Mucosa of stomach (tissue), 1 donor: Measurements from ENCODE around the gene ASB7.
"Not testable (repeated sequence)": the region's sequence is repeated elsewhere in the genome, so short reads cannot be mapped to it uniquely, and the experiment has no call there.

ENCODE experiments used
- H3K27me3 ChIP-seq: one replicate; pipeline ENCODE4 v1.7.0; 2013; ENCODE audit warnings: mild to moderate bottlenecking, low read length; ENCODE audit not compliant: control insufficient read depth, insufficient read depth
- H3K36me3 ChIP-seq: one replicate; pipeline ENCODE4 v1.7.0; 2013; ENCODE audit warnings: low read length; ENCODE audit not compliant: control insufficient read depth, insufficient read depth
- H3K4me1 ChIP-seq: one replicate; pipeline ENCODE4 v1.7.0; 2013; ENCODE audit warnings: mild to moderate bottlenecking, low read length; ENCODE audit not compliant: control insufficient read depth, insufficient read depth
- H3K4me3 ChIP-seq: one replicate; pipeline ENCODE4 v1.7.0; 2013; ENCODE audit warnings: low read length
- H3K9ac ChIP-seq: one replicate; pipeline ENCODE4 v1.7.0; 2013; ENCODE audit warnings: mild to moderate bottlenecking, low read length, moderate library complexity
- H3K9me3 ChIP-seq: one replicate; pipeline ENCODE4 v1.7.0; 2013; ENCODE audit warnings: mild to moderate bottlenecking, low read length, moderate library complexity; ENCODE audit not compliant: control insufficient read depth
- donor health status: Pancreatic carcinoma.

ASB7 gene

DNA sequence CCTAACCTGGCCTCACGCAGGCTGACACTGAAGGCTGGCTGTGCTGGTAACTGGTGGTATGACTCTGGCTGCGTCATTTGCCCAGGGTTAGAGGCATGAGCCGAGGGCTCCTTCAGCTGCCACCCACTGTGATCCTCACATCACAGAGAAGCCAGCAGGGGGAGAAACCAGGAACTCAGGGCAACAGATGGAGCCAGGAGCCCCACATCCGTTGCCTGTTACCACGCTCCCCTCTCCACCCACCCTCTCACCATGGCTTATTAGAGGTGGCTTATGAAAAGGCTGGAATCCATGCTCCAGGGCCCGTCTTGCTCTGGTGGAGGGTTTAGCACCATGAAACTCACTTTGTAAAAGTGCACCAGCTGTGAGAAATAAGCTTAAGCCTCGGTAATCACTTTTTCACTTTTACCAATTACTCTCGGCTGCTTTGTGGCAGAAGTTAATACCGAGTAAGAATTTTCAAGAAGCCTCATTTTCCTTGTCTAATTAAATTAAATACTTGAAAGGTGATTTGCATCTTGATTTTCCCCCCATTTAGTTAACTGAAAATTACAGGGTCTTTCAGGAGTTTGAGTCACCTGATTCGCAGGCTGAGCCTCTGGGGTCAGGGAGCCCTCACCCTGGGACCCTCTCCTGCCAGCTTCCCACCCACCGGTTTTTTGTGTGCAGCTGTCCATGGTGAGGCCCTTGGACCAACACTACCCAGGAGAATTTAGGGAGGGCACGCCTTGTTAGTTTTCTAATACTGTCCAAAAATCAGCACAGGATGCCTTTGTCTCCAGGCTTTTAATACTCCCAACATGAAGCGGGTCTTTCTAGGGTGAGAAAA is 60.9 kb downstream of the ASB7 start:
- Histone ChIP-seq H3K27me3 (no peaks in the 10 kb centered on the region), H3K9me3 (no peaks in the 10 kb centered on the region), H3K4me3 (no peak overlapping the region), H3K9ac (no peak overlapping the region), H3K4me1 (no peaks in the 10 kb centered on the region), H3K36me3 (no peaks in the 10 kb centered on the region)

DNA sequence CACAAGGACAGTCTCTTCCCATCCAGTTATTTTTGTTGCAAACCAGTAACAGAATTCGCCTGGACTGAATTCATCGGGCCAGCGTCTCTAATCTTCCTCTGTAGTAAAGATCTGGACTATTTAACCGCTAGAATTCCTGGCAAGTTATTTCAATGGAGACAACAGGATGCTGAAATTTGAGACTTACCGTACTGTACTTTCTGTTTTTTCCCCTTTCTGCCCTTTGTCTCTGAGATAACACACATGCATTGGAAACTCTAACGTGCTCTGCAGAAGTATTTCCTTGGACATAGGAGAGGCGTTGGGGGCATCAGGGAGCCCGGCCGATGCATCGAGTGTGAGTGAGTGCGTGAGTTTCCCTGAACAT is 61.5 kb downstream of the ASB7 start:
- Histone ChIP-seq H3K9ac (no peak overlapping the region), H3K4me1 (no peaks in the 10 kb centered on the region), H3K4me3 (no peak overlapping the region), H3K36me3 (no peaks in the 10 kb centered on the region), H3K27me3 (no peaks in the 10 kb centered on the region), H3K9me3 (no peaks in the 10 kb centered on the region)

DNA sequence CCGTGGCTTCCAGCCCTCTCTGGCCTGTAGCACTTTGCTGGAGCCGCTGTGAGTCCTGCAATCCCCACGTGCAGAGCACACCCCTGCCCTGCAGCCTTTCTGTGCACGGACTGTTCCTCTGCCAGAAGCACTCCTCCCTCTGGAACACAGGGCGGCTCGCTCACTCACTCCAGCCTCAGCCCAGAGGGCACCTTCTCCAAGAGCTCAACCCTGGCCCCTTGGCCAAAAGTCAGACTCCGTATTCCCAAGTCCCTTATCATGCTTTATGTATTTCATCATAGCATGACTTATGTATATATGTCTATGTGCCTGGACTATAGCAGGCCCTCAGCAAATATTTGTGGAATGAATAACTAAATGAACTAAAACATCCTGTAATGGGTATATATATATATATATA is 63.2 kb downstream of the ASB7 start:
- no peak overlapping the region for H3K9ac ChIP-seq
- H3K9me3 ChIP-seq: no peaks in the 10 kb centered on the region
- H3K27me3 ChIP-seq: no peaks in the 10 kb centered on the region
- H3K4me1 ChIP-seq: no peaks in the 10 kb centered on the region
- H3K4me3 ChIP-seq: no peak overlapping the region
- no peaks in the 10 kb centered on the region for H3K36me3 ChIP-seq

DNA sequence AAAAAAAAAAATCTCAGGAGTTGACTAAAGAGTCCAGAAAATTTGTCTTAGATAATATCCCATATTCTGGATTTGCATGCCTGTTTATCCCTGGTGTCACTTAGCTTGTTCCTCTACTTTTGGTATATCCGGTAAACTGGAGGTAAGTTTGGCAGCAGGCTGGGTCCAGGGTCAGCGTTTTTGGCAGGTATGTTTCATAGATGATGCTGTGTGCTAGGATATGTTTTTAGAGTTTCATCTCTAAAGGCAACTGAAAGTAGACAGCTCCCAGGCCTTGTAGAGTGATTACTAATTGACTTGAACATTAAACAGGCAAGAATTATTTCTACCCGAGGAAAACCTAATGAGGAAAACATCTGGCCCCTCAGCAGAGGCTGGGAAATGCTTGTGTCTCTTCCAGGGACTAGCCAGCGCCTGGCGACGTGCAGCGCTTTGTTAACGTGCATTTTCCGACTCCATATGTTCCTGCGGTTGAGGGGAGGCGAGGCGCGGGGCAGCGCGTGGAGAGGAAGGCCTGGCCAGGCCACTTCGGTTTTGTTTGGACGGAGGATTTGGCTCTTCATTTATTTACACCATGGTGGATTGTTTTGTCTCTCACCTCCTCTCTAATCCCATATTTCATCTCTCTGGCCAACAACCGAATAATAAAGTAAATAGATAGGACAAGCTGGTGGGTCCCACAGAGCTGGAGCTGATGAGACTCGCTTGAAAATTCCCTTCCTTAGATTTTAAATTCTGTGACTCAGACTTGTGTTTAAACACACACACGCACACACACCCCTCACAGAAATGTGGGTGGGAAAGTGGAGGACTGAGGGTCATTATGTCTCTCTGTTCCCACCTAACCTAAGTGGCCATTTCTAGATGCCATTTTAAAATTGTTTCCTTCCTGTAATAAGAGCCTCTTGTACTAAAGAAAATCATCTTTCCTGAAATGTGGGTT is 65.3 kb downstream of the ASB7 start:
- H3K4me3 ChIP-seq: no peak overlapping the region
- no peaks in the 10 kb centered on the region for H3K9me3 ChIP-seq
- H3K4me1 ChIP-seq: peaks cover 3% of the 10 kb centered on the region
- H3K9ac ChIP-seq: no peak overlapping the region
- H3K27me3 ChIP-seq: no peaks in the 10 kb centered on the region
- H3K36me3 ChIP-seq: no peaks in the 10 kb centered on the region

DNA sequence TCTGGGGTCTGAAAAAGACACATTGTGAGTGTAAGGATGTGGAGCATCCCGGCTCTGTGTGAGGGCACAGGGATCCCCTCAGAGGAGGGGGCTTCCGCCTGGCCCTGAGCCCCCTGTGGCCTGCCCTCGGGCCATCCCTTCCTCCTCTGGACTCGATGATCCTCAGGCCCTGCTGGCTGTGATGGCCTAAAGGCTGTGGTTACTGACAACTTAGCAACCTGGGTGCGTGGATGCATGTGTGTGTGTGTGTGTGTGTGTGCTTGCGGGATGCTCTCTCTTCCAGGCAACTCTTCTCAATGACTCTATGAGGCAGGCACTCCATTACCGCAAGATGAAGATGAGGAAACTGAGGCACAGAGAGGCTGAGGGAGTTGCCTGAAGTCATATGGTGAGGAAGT is 66.0 kb downstream of the ASB7 start:
- no peak overlapping the region for H3K4me3 ChIP-seq
- no peaks in the 10 kb centered on the region for H3K9me3 ChIP-seq
- no peaks in the 10 kb centered on the region for H3K27me3 ChIP-seq
- H3K9ac ChIP-seq: no peak overlapping the region
- no peaks in the 10 kb centered on the region for H3K36me3 ChIP-seq
- peaks cover 3% of the 10 kb centered on the region for H3K4me1 ChIP-seq

DNA sequence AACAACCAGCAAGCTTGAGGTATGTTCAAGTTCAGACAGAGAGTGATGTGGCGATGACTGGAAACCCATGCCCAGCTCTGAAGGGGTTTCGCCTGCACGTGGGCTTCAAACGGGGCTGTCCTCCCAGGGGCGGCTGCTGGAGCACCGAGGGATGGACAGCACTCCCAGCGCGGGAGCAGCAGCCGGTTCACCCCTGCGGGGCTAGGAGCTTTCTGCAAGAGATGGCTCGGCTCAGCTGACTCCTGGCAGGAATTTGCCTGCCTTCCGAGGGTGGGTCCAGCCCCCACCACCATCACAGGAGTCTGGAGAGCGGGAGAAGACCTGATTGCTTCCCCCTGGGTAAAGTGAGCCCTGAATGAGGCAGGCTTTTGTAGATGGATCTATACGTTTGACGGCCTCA is 66.9 kb downstream of the ASB7 start:
- no peak overlapping the region for H3K9ac ChIP-seq
- no peak overlapping the region for H3K4me3 ChIP-seq

DNA sequence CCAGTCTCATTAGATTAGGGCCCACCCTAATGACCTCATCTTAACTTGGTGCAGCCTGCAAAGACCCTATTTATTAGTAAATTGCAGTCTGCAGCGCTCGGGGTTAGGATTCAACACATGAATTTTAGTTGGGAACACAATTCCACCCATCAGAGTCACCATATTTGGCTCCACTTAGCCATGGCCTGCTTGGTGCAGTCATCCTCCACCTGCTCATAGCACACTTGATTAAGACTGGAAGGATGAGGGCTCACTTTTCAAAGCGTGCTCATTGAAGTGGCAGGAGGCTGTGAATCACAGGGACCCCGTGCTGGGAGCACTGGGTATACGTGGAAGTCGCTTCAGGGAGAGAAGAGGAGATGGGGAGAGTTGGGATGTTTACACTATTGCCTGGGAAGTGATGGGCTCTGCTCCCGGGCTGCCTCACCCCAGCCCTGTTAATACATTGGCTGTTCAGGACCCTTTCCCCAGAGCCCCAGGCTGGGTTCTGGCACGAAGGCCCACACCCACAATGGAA is 68.2 kb downstream of the ASB7 start:
- H3K4me1 ChIP-seq: peaks cover 3% of the 10 kb centered on the region
- H3K27me3 ChIP-seq: no peaks in the 10 kb centered on the region

More for the DNA sequence above, 66.9 kb downstream of the ASB7 start:
- no peaks in the 10 kb centered on the region for H3K9me3 ChIP-seq
- no peaks in the 10 kb centered on the region for H3K27me3 ChIP-seq
- no peaks in the 10 kb centered on the region for H3K36me3 ChIP-seq
- H3K4me1 ChIP-seq: peaks cover 3% of the 10 kb centered on the region

DNA sequence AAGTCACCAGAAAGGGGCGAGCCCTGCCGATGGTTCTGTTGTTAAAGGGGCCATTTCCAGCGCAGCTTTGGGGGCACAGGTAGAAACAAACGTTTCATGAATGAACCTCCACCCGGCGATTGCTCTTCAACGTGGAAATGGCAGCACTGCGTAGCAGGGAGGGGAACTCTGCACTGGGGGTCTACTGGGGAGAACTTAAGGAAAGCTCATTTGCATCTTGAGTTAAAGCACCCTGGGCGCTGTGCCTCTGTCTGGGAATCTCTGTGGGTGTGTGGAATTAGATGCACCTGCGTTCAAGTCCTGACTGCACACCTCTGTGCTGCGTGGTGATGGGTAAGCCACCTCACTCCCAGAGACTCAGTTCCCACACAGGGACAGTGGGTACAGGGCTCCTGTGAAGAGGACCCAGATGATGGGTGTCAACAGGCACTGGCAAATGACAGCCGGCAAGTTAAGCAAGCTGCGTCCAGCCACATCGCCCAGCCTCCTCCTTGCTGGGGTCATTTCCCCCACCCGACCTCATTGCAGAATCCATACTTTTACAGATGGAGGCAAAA is 68.8 kb downstream of the ASB7 start:
- H3K27me3 ChIP-seq: no peaks in the 10 kb centered on the region
- H3K9me3 ChIP-seq: no peaks in the 10 kb centered on the region
- no peaks in the 10 kb centered on the region for H3K36me3 ChIP-seq
- H3K4me1 ChIP-seq: peaks cover 3% of the 10 kb centered on the region
- no peak overlapping the region for H3K9ac ChIP-seq
- no peak overlapping the region for H3K4me3 ChIP-seq

More for the DNA sequence above, 68.2 kb downstream of the ASB7 start:
- no peaks in the 10 kb centered on the region for H3K9me3 ChIP-seq
- no peaks in the 10 kb centered on the region for H3K36me3 ChIP-seq
- no peak overlapping the region for H3K9ac ChIP-seq
- no peak overlapping the region for H3K4me3 ChIP-seq

DNA sequence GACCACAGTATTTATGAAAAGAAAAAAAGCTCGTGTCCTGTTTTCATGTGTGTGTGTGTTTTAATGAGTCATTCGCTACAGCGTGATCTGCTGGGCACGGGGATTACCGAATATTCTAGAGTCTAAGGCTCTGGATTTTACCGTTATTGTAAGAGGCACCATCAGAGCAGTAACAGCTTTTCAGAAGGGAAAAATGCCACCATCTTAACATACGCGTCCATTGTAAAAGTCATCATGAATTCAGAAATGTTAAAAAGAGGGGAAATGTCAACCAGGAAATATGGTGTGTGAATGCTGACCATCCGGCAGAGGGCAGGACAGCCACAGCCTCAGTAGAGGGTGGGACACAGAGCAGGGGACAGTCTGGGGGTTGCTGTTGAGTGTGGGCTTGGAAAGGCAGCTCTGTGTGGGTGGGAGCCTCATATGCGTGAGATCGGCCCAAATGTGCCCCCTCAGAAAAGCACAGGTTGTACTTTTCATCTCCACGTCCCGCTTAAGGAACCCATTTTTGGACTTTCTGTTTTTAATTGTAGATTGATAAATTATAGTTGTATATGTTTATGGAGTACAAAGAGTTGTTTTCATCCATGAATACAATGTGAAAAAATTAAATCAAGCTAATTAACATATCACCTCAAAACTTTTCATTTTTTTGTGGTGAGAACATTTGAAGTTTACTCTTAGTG is 69.6 kb downstream of the ASB7 start:
- Histone ChIP-seq H3K9me3 (no peaks in the 10 kb centered on the region), H3K27me3 (no peaks in the 10 kb centered on the region), H3K9ac (peak overlapping the region; percentile 12), H3K4me1 (peaks cover 3% of the 10 kb centered on the region), H3K4me3 (no peak overlapping the region), H3K36me3 (no peaks in the 10 kb centered on the region)

DNA sequence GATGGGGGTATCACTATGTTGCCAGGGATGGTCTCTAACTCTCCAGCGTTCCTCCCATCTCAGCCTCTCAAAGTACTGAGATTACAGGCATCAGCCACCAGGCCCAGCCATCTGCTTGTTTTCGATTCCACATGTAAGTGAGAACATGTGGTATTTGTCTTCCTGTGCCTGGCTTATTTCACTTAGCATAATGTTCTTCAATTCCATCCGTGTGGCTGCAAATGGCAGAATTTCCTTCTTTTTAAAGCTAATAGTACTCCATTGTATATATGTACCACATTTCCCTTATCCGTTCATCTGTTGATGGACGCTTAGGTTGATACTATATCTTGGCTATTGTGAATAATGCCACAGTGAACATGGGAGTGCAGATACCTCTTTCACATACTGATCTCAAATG is 70.6 kb downstream of the ASB7 start:
- Histone ChIP-seq H3K27me3 (no peaks in the 10 kb centered on the region), H3K4me1 (peaks cover 3% of the 10 kb centered on the region), H3K9ac (no peak overlapping the region), H3K4me3 (no peak overlapping the region), H3K9me3 (no peaks in the 10 kb centered on the region), H3K36me3 (no peaks in the 10 kb centered on the region)

DNA sequence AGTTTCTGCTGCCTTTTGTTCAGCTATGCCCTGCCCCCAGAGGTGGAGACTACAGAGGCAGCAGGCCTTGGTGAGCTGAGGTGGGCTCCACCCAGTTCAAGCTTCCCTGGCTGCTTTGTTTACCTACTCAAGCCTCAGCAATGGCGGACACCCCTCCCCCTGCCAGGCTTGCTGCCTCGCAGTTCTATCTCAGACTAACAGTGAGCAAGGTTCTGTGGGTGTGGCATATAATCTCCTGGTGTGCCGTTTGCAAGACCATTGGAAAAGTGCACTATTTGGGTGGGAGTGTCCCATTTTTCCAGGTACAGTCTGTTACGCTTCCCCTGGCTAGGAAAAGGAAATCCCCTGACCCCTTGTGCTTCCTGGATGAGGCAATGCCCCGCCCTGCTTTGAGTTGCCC is 76.8 kb downstream of the ASB7 start:
- not testable (repeated sequence) for H3K27me3 ChIP-seq, H3K4me1 ChIP-seq, H3K9me3 ChIP-seq, H3K9ac ChIP-seq, H3K36me3 ChIP-seq, H3K4me3 ChIP-seq
